ENCODE results near the gene MS4A3. TPM values are rescaled to one million over a fixed set of nuclear protein-coding genes. Genes with fewer than 3 reads are reported as not detected.
"Not testable (repeated sequence)": the region's sequence is repeated elsewhere in the genome, so short reads cannot be mapped to it uniquely, and the experiment has no call there.

MS4A3 gene
- total RNA-seq, 2 donors from 2014 or later: not detected

DNA sequence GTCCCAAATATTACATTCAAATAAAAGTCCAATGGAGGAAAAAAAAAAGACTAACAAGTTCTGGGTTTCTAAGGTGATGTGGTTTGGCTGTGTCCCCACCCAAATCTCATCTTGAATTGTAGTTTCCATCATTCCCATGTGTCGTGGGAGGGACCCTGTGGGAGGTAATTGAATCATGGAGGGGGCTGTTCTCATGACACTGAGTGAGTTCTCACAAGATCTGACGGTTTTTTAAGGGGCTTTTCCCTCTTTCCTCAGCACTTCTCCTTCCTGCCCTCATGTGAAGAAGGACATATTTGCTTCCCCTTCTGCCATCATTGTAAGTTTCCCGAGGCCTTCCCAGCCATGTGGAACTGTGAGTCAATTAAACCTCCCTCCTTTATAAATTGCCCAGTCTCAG is 24.1 kb downstream of the MS4A3 start:
- Mint-ChIP-seq H3K27ac (no peak overlapping the region), H3K9me3 (no peaks in the 10 kb centered on the region), H3K36me3 (no peaks in the 10 kb centered on the region)
- ATAC-seq: no peak
- no peak for DNase-seq (ENCODE audit: low spot score in 2 of 2)

DNA sequence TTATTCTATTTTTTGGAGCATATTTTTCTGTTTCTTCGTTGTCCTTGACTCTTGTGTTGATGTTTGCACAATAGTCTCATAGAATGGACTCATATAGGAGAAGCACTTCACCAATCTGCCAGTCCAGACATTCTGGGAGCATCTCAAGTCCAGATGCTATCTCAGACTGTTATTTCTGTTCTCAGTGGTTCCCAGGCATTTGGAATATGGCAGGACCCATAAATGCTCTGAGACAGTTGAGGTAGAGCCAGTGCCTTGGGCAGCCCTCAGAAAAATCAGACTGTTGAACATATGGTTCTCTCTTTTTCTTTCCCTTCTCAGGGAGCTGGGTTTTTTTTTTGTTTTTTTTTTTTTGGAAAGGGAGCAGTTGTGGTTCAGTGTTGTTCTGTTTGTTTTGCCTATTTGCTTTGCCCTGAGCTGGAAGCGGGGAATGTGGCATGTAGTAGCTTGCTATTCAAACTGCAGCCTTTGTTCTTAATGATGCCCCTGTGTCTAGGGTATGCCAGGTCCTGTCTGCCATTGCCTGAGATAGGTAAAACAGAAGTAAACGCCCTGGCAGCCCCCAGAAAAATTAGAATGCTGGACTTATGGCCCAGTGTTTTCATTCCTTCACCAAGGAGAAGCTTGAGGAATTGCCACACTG is 28.3 kb downstream of the MS4A3 start:
- no peaks in the 10 kb centered on the region for H3K9me3 Mint-ChIP-seq
- ATAC-seq: no peak
- H3K27ac Mint-ChIP-seq: no peak overlapping the region
- no peaks in the 10 kb centered on the region for H3K36me3 Mint-ChIP-seq
- no peak for DNase-seq (ENCODE audit: low spot score in 2 of 2)

GRCh38 chr11:60085909-60086308 is 29.4 kb downstream of the MS4A3 start:
- H3K9me3 Mint-ChIP-seq: no peaks in the 10 kb centered on the region
- H3K27ac Mint-ChIP-seq: no peak overlapping the region
- H3K36me3 Mint-ChIP-seq: no peaks in the 10 kb centered on the region
- no peak for DNase-seq (ENCODE audit: low spot score in 2 of 2)
- ATAC-seq: no peak

DNA sequence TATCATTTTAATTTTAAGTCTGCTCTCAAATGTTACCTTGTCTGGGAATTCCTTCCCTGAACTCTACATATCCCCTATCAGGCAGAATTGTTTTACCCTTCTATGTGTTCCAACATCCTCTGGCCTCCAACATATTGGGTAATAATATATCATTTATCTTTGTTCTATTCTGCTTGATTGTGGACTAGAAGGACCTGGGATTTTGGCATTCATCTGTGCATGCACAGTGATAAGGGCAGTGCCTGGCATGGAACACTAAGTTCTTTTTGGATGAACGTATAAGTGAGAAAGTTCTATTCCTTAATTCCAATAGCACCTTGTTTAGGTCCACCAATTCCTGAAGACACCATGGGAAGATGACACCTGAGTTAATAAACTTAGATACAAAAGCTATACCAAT is 30.8 kb downstream of the MS4A3 start:
- Mint-ChIP-seq H3K27ac (no peak overlapping the region), H3K9me3 (no peaks in the 10 kb centered on the region), H3K36me3 (no peaks in the 10 kb centered on the region)
- DNase-seq (ENCODE audit: low spot score in 2 of 2): no peak
- no peak for ATAC-seq

- Mint-ChIP-seq H3K9me3 (no peaks in the 10 kb centered on the region), H3K27ac (no peak within 1 kb of the TSS), H3K36me3 (no peaks in the 10 kb centered on the region)
- DNase-seq (ENCODE audit: low spot score in 2 of 2) (no peak), ATAC-seq (no peak)
Measured at GRCh38 chr11:60088364-60088763, 31.9 kb downstream of the MS4A3 start, which contains the start of gene MS4A2. MS4A2 (plus strand) TSS chr11:60088664; CDS start chr11:60088766, 102 bp downstream.

DNA sequence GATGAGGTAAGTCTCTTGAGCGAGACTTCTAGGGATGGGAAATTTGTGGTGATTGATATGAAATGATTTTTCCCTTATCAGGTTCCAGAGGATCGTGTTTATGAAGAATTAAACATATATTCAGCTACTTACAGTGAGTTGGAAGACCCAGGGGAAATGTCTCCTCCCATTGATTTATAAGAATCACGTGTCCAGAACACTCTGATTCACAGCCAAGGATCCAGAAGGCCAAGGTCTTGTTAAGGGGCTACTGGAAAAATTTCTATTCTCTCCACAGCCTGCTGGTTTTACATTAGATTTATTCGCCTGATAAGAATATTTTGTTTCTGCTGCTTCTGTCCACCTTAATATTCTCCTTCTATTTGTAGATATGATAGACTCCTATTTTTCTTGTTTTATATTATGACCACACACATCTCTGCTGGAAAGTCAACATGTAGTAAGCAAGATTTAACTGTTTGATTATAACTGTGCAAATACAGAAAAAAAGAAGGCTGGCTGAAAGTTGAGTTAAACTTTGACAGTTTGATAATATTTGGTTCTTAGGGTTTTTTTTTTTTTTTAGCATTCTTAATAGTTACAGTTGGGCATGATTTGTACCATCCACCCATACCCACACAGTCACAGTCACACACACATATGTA is 39.1 kb downstream of the MS4A3 start:
- Mint-ChIP-seq H3K9me3 (no peaks in the 10 kb centered on the region), H3K27ac (no peak overlapping the region)
- DNase-seq (ENCODE audit: low spot score in 2 of 2): no peak

DNA sequence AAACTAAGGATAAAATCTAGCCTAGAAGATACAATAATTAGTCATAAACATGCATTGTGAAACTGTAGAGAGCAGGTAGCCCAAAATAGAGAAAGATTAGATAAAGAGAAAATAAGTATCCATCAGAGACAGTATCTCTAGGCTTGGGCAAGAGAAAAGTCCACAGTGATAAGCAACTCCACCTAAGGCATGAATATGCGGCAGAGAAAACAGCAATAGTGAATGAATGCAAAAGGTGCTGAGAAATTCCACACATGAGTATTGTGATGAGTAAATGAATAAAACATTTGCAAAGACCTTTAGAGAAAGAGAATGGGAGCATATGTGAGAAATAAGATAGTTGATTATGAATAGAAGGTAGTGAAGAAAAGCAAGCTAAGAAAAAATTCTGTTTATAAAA is 40.7 kb downstream of the MS4A3 start:
- no peaks in the 10 kb centered on the region for H3K9me3 Mint-ChIP-seq
- DNase-seq (ENCODE audit: low spot score in 2 of 2): no peak
- no peak overlapping the region for H3K27ac Mint-ChIP-seq
- ATAC-seq: no peak
- H3K36me3 Mint-ChIP-seq: no peaks in the 10 kb centered on the region

More for the DNA sequence above, 39.1 kb downstream of the MS4A3 start:
- no peak for ATAC-seq
- no peaks in the 10 kb centered on the region for H3K36me3 Mint-ChIP-seq

DNA sequence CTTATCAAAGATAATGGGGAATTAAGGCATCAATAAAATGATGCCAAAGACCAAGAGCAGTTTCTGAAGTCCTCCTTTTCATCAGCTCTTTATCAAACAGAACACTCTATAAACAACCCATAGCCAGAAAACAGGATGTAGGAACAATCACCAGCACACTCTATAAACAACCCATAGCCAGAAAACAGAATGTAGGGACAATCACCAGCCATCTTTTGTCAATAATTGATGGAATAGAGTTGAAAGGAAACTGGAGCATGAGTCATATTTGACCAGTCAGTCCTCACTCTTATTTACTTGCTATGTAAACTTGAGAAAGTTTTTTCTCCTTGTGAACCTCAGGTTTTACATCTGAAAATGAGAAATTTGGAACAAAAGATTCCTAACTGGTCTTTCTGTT is 42.0 kb downstream of the MS4A3 start:
- no peaks in the 10 kb centered on the region for H3K36me3 Mint-ChIP-seq
- H3K9me3 Mint-ChIP-seq: no peaks in the 10 kb centered on the region
- ATAC-seq (no peak), DNase-seq (ENCODE audit: low spot score in 2 of 2) (no peak)
- H3K27ac Mint-ChIP-seq: no peak overlapping the region

DNA sequence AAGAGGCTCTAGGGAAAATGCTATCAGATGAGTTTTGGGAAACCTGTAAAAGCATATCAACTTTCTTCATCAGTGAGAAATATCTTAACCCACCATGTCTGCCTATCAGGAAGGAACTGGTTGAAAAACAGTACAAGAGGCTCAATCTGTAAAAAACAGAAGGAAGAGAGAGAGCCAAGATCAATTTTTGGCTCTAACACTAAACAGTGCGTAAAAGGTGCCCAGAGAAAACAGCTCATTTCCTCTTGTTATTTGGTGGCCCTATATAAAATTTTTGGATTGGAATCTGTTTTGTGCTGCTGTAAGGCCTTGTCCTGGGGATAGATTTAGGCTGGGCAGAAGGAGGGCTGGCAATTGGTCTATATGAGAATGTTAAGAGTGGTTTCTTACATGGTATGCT is 44.1 kb downstream of the MS4A3 start:
- Mint-ChIP-seq H3K27ac (no peak overlapping the region), H3K36me3 (no peaks in the 10 kb centered on the region), H3K9me3 (no peaks in the 10 kb centered on the region)
- DNase-seq (ENCODE audit: low spot score in 2 of 2) (no peak), ATAC-seq (no peak)

- H3K36me3 Mint-ChIP-seq; ATAC-seq; H3K27ac Mint-ChIP-seq; H3K9me3 Mint-ChIP-seq; DNase-seq (ENCODE audit: low spot score in 2 of 2): not testable (repeated sequence)
Measured at GRCh38 chr11:60101368-60101767, 44.9 kb downstream of the MS4A3 start.

DNA sequence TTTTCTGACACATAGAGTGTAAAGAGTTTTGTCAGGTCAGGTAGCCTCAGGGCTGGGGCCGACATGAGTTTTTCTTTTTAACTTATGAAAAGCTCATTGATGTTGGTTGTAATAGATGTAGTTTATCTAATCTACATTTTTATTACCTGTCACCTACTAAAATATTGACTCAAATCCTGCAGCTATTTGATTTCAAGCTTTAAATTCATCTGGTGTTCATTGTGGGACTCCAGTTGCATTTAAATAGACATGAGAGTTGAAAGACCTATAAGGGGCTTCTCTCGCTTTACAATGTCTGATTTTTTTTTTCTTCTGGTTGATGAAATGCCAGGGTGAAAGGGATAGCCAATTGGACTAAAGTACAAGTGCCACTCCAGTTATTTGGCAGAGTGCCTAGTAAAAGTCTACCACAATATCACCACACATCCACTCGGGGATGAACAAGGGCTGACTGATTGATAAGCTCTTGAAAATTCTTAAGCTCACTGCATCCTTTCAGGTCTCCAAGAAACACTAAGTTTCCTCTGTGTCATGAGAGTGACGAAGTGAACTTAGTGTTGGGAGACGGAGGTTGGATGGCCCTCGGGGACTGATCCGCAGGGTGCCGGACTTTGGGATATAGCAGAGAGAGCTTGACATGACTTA is 48.1 kb downstream of the MS4A3 start:
- ATAC-seq; H3K36me3 Mint-ChIP-seq; H3K27ac Mint-ChIP-seq; H3K9me3 Mint-ChIP-seq; DNase-seq (ENCODE audit: low spot score in 2 of 2): not testable (repeated sequence)

DNA sequence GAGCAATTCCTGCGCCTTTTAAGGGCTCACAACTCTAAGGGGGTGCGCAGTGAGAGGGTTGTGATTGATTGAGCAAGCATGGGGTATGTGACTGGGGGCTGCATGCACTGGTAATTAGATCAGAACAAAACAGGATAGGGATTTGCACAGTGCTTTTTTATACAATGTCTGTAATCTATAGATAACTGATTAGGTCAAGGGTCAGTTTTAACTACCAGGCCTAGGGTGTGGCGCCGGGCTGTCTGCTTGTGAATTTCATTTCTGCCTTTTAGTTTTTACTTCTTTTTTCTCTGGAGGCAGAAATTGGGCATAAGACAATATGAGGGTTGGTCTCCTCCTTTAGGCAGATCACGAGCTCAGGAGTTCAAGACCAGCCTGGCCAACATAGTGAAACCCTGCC is 52.2 kb downstream of the MS4A3 start:
- not testable (repeated sequence) for ATAC-seq; H3K27ac Mint-ChIP-seq; H3K9me3 Mint-ChIP-seq; DNase-seq (ENCODE audit: low spot score in 2 of 2); H3K36me3 Mint-ChIP-seq

GRCh38 chr11:60111793-60112192 is 55.3 kb downstream of the MS4A3 start:
- DNase-seq (ENCODE audit: low spot score in 2 of 2) (no peak), ATAC-seq (no peak)
- Mint-ChIP-seq H3K27ac (no peak overlapping the region), H3K9me3 (no peaks in the 10 kb centered on the region), H3K36me3 (no peaks in the 10 kb centered on the region)

DNA sequence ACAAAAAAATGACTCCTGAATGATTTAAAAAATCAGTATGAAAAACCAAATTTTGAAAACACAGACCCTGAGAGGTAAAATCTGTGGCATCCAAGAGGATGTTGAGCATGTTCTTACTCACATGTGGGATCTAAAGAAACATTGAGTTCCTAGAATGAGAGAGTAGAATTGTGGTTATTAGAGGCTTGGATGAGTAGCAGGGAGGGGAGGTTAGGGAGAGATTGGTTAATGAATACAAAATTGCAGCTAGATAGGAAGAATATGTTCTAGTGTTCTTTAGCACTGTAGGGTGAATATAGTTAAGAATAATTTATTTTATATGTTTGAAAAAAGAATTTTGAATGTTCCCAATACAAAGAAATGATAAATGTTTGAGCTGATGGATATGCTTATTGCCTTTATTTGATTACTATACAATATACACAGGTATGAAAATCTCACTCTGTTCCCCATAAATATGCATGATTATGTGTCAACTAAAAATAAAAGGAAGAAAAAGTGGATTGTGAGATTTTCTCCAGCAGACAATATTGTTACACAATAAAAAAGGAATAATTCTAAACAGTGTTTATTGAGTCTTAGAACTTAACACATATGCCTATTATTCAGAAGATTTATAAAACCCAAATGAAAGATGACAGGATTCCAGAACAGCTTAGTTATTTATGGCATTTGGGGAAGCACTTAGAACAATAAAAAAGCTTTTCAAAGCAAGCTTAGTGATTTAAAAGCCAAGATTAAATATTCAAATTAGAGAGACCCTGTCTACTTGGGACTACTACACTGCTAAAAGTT is 60.7 kb downstream of the MS4A3 start:
- Mint-ChIP-seq H3K27ac (no peak overlapping the region), H3K36me3 (no peaks in the 10 kb centered on the region), H3K9me3 (no peaks in the 10 kb centered on the region)
- DNase-seq (ENCODE audit: low spot score in 2 of 2) (no peak), ATAC-seq (no peak)

GRCh38 chr11:60118338-60118737 is 61.9 kb downstream of the MS4A3 start:
- DNase-seq (ENCODE audit: low spot score in 2 of 2) (no peak), ATAC-seq (no peak)
- no peaks in the 10 kb centered on the region for H3K9me3 Mint-ChIP-seq
- no peak overlapping the region for H3K27ac Mint-ChIP-seq
- no peaks in the 10 kb centered on the region for H3K36me3 Mint-ChIP-seq

GRCh38 chr11:60119710-60120109 is 63.2 kb downstream of the MS4A3 start:
- no peaks in the 10 kb centered on the region for H3K36me3 Mint-ChIP-seq
- DNase-seq (ENCODE audit: low spot score in 2 of 2) (no peak), ATAC-seq (no peak)
- H3K9me3 Mint-ChIP-seq: no peaks in the 10 kb centered on the region
- H3K27ac Mint-ChIP-seq: no peak overlapping the region

Measured in activated naive CD4-positive, alpha-beta T cell treated with anti-CD3 and anti-CD28 coated beads, Interleukin-2, amount 50 U/mL, for 72 hours (primary cell).